HCT116 (cell line): ENCODE measurements around the gene MYRFL. TPM values are rescaled to one million over a fixed set of nuclear protein-coding genes. Genes with fewer than 3 reads are reported as not detected.

Source experiments
- ATAC-seq: fragments of 200-7000 bp; cut with Tn5 transposase; 2 replicates; pipeline ENCODE4 v1.9.1; 2020; ENCODE audit warnings: mild to moderate bottlenecking, moderate library complexity
- BruUV-seq: library from RNA; stranded (reverse); fragments of 400-500 nt; replicated peaks from 2 replicates; lab custom pipeline; 2021; lab: Mats Ljungman, UMichigan
- CTCF ChIA-PET: fragments of 300-600 bp; sonication (Branson Sonifier 250); formaldehyde crosslinking; loops from one replicate; lab custom pipeline; 2021; ENCODE audit warnings: antibody characterized with exemption; lab: Charles Lee
- POLR2A ChIA-PET: fragments of 300-600, 350-600 bp; sonication (Branson Sonifier 250); formaldehyde crosslinking; loops from one replicate; lab custom pipeline; 2021; ENCODE audit warnings: antibody characterized with exemption; lab: Charles Lee
- RAD21 ChIA-PET, 2 experiments: fragments of 300-600 bp; sonication (Branson Sonifier 250); formaldehyde crosslinking; loops; one replicate each; lab custom pipeline; 2023; ENCODE audit warnings: low total read pairs in 2 of 2; ENCODE audit not compliant: uncharacterized antibody in 2 of 2, unreplicated experiment in 2 of 2, low non-redundant PET in 1 of 2; lab: Charles Lee
- DNase-seq: peaks from one replicate; pipeline ENCODE4 v3.0.0-alpha.2; 2010; ENCODE audit warnings: low read depth, low spot score
- H2AFZ ChIP-seq: fragments of 200-600 bp; shearing (Covaris generic), sonication (generic); 2 replicates; pipeline ENCODE4 v1.6.1; 2017; ENCODE audit warnings: low read depth, mixed run types, mixed read lengths, antibody characterized with exemption, low read length; ENCODE audit not compliant: poor library complexity, severe bottlenecking
- H3K27ac ChIP-seq: 2 replicates; pipeline ENCODE4 v1.5.1; 2012; ENCODE audit warnings: low read depth, low read length
- H3K27me3 ChIP-seq: fragments of 200-600 bp; sonication (generic); 2 replicates; pipeline ENCODE4 v1.6.1; 2016; ENCODE audit warnings: mixed run types, low read length, mixed read lengths; ENCODE audit not compliant: insufficient read depth
- H3K36me3 ChIP-seq, 2 experiments: fragments of 200-500 bp in 1 of 2; fragments of 200-600 bp in 1 of 2; sonication (Bioruptor generic) in 1 of 2; sonication (generic) in 1 of 2; 2 replicates each; pipeline versions ENCODE4 v1.5.1 to v1.6.1; 2014 to 2016; ENCODE audit warnings: low read length in 2 of 2, inconsistent platforms in 1 of 2, mixed read lengths in 1 of 2, mixed run types in 1 of 2; ENCODE audit not compliant: insufficient read depth in 2 of 2, control insufficient read depth in 1 of 2
- H3K4me1 ChIP-seq, 2 experiments: fragments of 200-600 bp in 1 of 2; sonication (generic) in 1 of 2; 2 replicates each; pipeline versions ENCODE4 v1.5.1 to v1.6.1; 2012 to 2017; ENCODE audit warnings: low read length in 2 of 2, inconsistent platforms in 1 of 2, mild to moderate bottlenecking in 1 of 2, mixed read lengths in 1 of 2, mixed run types in 1 of 2, moderate library complexity in 1 of 2; ENCODE audit not compliant: insufficient read depth in 2 of 2, control insufficient read depth in 1 of 2
- H3K4me2 ChIP-seq: fragments of 200-600 bp; sonication (generic); 2 replicates; pipeline ENCODE4 v1.6.1; 2017; ENCODE audit warnings: mixed run types, low read length, mixed read lengths
- H3K4me3 ChIP-seq, 2 experiments: fragments of 200-600 bp in 1 of 2; sonication (generic) in 1 of 2; replicated peaks in 1 of 2; 2 replicates each; pipeline ENCODE4 v1.5.1; 2011 to 2016; ENCODE audit warnings: low read length in 2 of 2, control low read depth in 1 of 2, low read depth in 1 of 2, mild to moderate bottlenecking in 1 of 2, mixed read lengths in 1 of 2, mixed run types in 1 of 2
- H3K79me2 ChIP-seq: fragments of 200-600 bp; sonication (generic); 2 replicates; pipeline ENCODE4 v1.6.1; 2017; ENCODE audit warnings: mild to moderate bottlenecking, mixed run types, low read length, moderate library complexity, mixed read lengths; ENCODE audit not compliant: insufficient read depth
- H3K9ac ChIP-seq: fragments of 200-600 bp; sonication (generic); 2 replicates; pipeline ENCODE4 v1.6.1; 2016; ENCODE audit warnings: low read length, mixed read lengths
- H3K9me2 ChIP-seq: fragments of 200-600 bp; sonication (generic), shearing (Covaris generic); 2 replicates; pipeline ENCODE4 v1.6.1; 2017; ENCODE audit warnings: mixed run types, mild to moderate bottlenecking, moderate library complexity; ENCODE audit not compliant: insufficient read depth
- H3K9me3 ChIP-seq, 2 experiments: fragments of 200-500 bp in 1 of 2; fragments of 200-600 bp in 1 of 2; sonication (Bioruptor generic) in 1 of 2; sonication (generic) in 1 of 2; 2 replicates each; pipeline ENCODE4 v1.6.1; 2014 to 2017; ENCODE audit warnings: low read length in 2 of 2, mixed read lengths in 2 of 2, inconsistent platforms in 1 of 2, low read depth in 1 of 2, mild to moderate bottlenecking in 1 of 2, mixed run types in 1 of 2, moderate library complexity in 1 of 2; ENCODE audit not compliant: control insufficient read depth in 1 of 2, insufficient read depth in 1 of 2
- H4K20me1 ChIP-seq: fragments of 200-600 bp; sonication (generic), shearing (Covaris generic); 2 replicates; pipeline ENCODE4 v1.6.1; 2017; ENCODE audit warnings: mixed run types, mild to moderate bottlenecking, moderate library complexity; ENCODE audit not compliant: insufficient read depth
- CEBPB ChIP-seq: IDR thresholded peaks from 2 replicates; pipeline ENCODE4 v1.6.1; 2012; ENCODE audit warnings: low read depth
- EGR1 ChIP-seq: IDR thresholded peaks from 2 replicates; pipeline ENCODE4 v1.6.1; 2012; ENCODE audit warnings: low read depth
- ELF1 ChIP-seq: IDR thresholded peaks from 2 replicates; pipeline ENCODE4 v1.6.1; 2012; ENCODE audit warnings: low read depth, borderline replicate concordance
- POLR2A ChIP-seq: IDR thresholded peaks from 2 replicates; pipeline ENCODE4 v1.7.0; 2011; ENCODE audit warnings: borderline replicate concordance; ENCODE audit not compliant: insufficient read depth, insufficient read length; ENCODE audit errors: extremely low read depth
- SIN3A ChIP-seq: IDR thresholded peaks from 2 replicates; pipeline ENCODE4 v1.6.1; 2012; ENCODE audit warnings: low read depth
- YY1 ChIP-seq: IDR thresholded peaks from 2 replicates; pipeline ENCODE4 v1.6.1; 2011; ENCODE audit warnings: low read length, low read depth, moderate library complexity, mild to moderate bottlenecking; ENCODE audit not compliant: insufficient replicate concordance; ENCODE audit errors: extremely low read depth
- ZNF274 ChIP-seq: fragments of 200-500 bp; sonication (Bioruptor generic); IDR thresholded peaks from 2 replicates; pipeline ENCODE4 v1.6.1; 2014; ENCODE audit warnings: mild to moderate bottlenecking, low read depth, low read length, inconsistent platforms
- intact Hi-C: fragments of 100-400 bp; cut with micrococcal nuclease; formaldehyde crosslinking; loops from 2 replicates; pipeline ENCODE4 v1.10.0; 2022
- total RNA-seq: library from RNA; stranded (reverse); gene quantifications from one replicate; pipeline ENCODE4 v1.2.1, GENCODE V29; 2021; ENCODE audit not compliant: unreplicated experiment
- TF ChIP-seq, protein P1 (sequence below): IDR thresholded peaks from 2 replicates; pipeline ENCODE4 v1.6.1; 2011; ENCODE audit warnings: mild to moderate bottlenecking, low read length, moderate library complexity; ENCODE audit not compliant: insufficient replicate concordance; ENCODE audit errors: extremely low read depth

Gene MYRFL
- total RNA-seq, 1 experiment from 2014 or later: 0.30 TPM

DNA sequence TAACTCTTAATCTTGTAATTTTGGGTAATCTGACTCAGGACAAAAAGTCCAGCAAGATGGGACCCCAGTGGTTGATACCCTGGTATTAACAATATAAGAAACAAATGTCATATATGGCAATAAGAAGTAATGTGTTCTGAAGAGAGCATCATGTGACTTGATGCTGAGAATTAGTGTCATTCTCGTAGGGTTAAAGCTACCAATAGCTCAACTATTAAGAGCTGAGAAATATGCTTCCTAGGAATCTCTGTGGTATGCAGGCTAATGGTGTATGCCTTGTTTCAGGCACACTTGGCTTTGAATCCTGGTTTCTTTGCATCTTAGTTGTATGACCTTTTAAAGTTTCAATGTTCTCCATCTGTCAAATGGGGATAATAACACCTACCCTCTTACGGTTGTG is 9.1 kb downstream of the MYRFL start:
- BruUV-seq: no TSS peak
- intact Hi-C loops: no loop called here
- H3K9me2 ChIP-seq: no peaks in the 10 kb centered on the region
- ATAC-seq: no peak
- H2AFZ ChIP-seq: no peak overlapping the region
- DNase-seq: no peak
- TF ChIP-seq POLR2A (no peak), ZNF274 (no peak), ELF1 (no peak), YY1 (no peak)
- TF ChIP-seq, protein P1, sequence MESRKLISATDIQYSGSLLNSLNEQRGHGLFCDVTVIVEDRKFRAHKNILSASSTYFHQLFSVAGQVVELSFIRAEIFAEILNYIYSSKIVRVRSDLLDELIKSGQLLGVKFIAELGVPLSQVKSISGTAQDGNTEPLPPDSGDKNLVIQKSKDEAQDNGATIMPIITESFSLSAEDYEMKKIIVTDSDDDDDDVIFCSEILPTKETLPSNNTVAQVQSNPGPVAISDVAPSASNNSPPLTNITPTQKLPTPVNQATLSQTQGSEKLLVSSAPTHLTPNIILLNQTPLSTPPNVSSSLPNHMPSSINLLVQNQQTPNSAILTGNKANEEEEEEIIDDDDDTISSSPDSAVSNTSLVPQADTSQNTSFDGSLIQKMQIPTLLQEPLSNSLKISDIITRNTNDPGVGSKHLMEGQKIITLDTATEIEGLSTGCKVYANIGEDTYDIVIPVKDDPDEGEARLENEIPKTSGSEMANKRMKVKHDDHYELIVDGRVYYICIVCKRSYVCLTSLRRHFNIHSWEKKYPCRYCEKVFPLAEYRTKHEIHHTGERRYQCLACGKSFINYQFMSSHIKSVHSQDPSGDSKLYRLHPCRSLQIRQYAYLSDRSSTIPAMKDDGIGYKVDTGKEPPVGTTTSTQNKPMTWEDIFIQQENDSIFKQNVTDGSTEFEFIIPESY: no peak
- H3K4me2 ChIP-seq: no peak overlapping the region
- H4K20me1 ChIP-seq: no peaks in the 10 kb centered on the region
- peaks cover 0 to 14% of the 10 kb centered on the region in 2 experiments; a peak in 1 of 4 replicates for H3K4me1 ChIP-seq
- H3K9me3 ChIP-seq: no peaks in the 10 kb centered on the region
- H3K27ac ChIP-seq: no peak overlapping the region
- POLR2A ChIA-PET: no interaction called here
- CTCF ChIA-PET: no interaction called here
- no peak overlapping the region for H3K4me3 ChIP-seq
- no peak overlapping the region for H3K9ac ChIP-seq
- H3K36me3 ChIP-seq: no peaks in the 10 kb centered on the region
- RAD21 ChIA-PET: no interaction called here
- no peaks in the 10 kb centered on the region for H3K27me3 ChIP-seq
- H3K79me2 ChIP-seq: no peaks in the 10 kb centered on the region

DNA sequence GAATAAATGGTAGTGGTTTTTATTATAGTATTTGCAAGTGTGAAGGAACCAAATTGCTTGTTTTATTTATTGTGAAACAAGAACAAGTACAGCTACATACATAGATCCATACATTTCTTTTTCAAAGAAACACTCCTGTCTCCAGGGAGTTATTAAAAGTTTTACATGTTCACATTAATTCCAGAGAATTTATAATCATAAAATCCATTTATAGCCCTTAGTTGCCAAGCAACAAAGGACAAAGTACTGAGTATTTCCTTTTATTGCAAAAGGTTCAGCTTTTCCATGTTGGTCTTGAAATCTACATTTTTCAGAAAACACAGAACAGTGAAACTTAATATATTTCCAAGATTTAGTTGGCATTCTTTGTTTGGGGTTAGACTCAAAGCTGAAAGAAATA is 9.5 kb downstream of the MYRFL start:
- Histone ChIP-seq H4K20me1 (no peaks in the 10 kb centered on the region), H3K9me3 (no peaks in the 10 kb centered on the region), H3K4me3 (no peak overlapping the region), H3K79me2 (no peaks in the 10 kb centered on the region), H3K9me2 (no peaks in the 10 kb centered on the region), H3K36me3 (no peaks in the 10 kb centered on the region), H2AFZ (no peak overlapping the region), H3K4me2 (no peak overlapping the region), H3K27me3 (no peaks in the 10 kb centered on the region), H3K27ac (no peak overlapping the region), H3K9ac (no peak overlapping the region), H3K4me1 (peaks cover 0 to 14% of the 10 kb centered on the region in 2 experiments; a peak in 1 of 4 replicates)
- RAD21 ChIA-PET: no interaction called here
- TF ChIP-seq EGR1 (no peak), SIN3A (no peak), CEBPB (no peak)
- no TSS peak for BruUV-seq
- ATAC-seq: no peak
- CTCF ChIA-PET: no interaction called here
- intact Hi-C loops: no loop called here
- POLR2A ChIA-PET: no interaction called here
- DNase-seq: no peak
